Inflammatory macrophage treated with lipopolysaccharide for 4 hours (primary cell): ENCODE results near the gene SLC9A1.

Experiments used
- DNase-seq: peaks from one replicate; pipeline ENCODE4 v3.0.0-alpha.2; 2020

SLC9A1 gene

GRCh38 chr1:27060891-27061290 is 94.0 kb downstream of the SLC9A1 start:
- no peak for DNase-seq

GRCh38 chr1:27058966-27059669 is 95.8 kb downstream of the SLC9A1 start:
- DNase-seq, result no peak

GRCh38 chr1:27057801-27058625 is 96.9 kb downstream of the SLC9A1 start:
- DNase-seq, result no peak

- DNase-seq, result no peak
These were observed 97.5 kb downstream of the SLC9A1 start for GRCh38 chr1:27057389-27057788.

- DNase-seq, result no peak
These were observed 100.8 kb downstream of the SLC9A1 start for GRCh38 chr1:27053977-27054753.

- no peak for DNase-seq
These were observed 102.4 kb downstream of the SLC9A1 start for GRCh38 chr1:27052527-27052926.

GRCh38 chr1:27049607-27050006 is 105.3 kb downstream of the SLC9A1 start:
- no peak for DNase-seq

GRCh38 chr1:27049100-27049499 is 105.8 kb downstream of the SLC9A1 start:
- DNase-seq, result no peak
